Body of pancreas (tissue), 4 donors: ENCODE results near the gene NXPH2.

Source experiments
- POLR2A ChIP-seq, 3 donors: fragments of 450-650 bp; IDR thresholded peaks; one replicate each; pipeline ENCODE4 v1.6.1; 2016; ENCODE audit warnings: antibody characterized with exemption in 3 of 3, mild to moderate bottlenecking in 2 of 3
- TF ChIP-seq, protein P1 (sequence below), 7 experiments: fragments of 450-650 bp in 4 of 7; fragments of 200-600 bp in 3 of 7; sonication (generic) in 3 of 7; IDR thresholded peaks; one replicate each; pipeline ENCODE4 v1.5.1; 2016 to 2019; ENCODE audit warnings: antibody characterized with exemption in 7 of 7

DNA sequence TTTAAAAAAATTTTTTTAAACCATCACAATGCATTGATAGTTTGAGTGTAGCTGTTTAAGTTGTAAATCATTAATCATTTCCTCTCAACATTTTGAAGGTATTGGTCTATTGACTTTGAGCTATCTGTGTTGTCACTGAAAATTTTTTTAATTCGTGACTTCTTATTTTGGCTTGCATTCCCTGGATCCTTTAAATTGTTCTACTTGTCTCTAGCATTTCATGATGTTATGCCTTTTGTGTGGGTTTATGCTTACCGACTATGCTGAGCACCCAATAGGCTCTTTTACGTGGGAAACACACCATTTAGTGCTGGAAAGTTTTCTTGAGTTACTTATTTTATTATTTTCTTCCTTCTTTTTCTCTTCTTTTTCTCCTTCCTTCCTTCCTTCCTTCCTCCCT is 31.2 kb upstream of the NXPH2 start:
- TF ChIP-seq, protein P1, sequence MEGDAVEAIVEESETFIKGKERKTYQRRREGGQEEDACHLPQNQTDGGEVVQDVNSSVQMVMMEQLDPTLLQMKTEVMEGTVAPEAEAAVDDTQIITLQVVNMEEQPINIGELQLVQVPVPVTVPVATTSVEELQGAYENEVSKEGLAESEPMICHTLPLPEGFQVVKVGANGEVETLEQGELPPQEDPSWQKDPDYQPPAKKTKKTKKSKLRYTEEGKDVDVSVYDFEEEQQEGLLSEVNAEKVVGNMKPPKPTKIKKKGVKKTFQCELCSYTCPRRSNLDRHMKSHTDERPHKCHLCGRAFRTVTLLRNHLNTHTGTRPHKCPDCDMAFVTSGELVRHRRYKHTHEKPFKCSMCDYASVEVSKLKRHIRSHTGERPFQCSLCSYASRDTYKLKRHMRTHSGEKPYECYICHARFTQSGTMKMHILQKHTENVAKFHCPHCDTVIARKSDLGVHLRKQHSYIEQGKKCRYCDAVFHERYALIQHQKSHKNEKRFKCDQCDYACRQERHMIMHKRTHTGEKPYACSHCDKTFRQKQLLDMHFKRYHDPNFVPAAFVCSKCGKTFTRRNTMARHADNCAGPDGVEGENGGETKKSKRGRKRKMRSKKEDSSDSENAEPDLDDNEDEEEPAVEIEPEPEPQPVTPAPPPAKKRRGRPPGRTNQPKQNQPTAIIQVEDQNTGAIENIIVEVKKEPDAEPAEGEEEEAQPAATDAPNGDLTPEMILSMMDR (IDR thresholded peaks at IDR 0.05): no peak
- no peak for TF ChIP-seq POLR2A (IDR thresholded peaks at IDR 0.05)
